SHP77 treated with DMSO at 0.1 percent for 48 hours (cell line): ENCODE measurements around the gene RTBDN.

ENCODE experiments used
- DNase-seq: peaks from one replicate; lab custom pipeline; 2025; lab: John Stamatoyannopoulos, UW

Gene RTBDN

DNA sequence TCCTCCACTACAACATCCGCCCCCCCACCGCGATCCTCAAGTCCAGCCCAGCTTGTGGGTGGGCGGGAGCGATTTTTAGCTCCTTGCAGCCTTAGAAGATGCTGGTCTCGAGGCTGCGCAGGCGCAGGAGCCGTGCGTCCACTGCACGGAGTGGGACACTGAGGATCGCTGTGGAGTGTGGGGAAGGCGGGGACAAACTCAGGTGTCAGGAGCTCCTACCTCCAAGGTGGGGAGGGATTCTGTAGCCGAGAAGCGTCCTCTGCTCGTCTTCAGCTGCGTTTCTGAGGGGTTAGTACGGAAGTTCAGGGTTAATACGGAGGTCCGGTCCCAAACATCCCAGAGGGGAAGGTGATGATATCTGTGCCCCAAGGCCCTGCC is at the start of gene RTBDN:
Gene RTBDN, minus strand, starts transcription at position 14 of the 378 bp plus-strand sequence. CDS start 4,600 bp downstream, outside the sequence.
- no peak for DNase-seq

GRCh38 chr19:12882589-12882988 is 48.2 kb upstream of the RTBDN start:
- DNase-seq, result no peak

DNA sequence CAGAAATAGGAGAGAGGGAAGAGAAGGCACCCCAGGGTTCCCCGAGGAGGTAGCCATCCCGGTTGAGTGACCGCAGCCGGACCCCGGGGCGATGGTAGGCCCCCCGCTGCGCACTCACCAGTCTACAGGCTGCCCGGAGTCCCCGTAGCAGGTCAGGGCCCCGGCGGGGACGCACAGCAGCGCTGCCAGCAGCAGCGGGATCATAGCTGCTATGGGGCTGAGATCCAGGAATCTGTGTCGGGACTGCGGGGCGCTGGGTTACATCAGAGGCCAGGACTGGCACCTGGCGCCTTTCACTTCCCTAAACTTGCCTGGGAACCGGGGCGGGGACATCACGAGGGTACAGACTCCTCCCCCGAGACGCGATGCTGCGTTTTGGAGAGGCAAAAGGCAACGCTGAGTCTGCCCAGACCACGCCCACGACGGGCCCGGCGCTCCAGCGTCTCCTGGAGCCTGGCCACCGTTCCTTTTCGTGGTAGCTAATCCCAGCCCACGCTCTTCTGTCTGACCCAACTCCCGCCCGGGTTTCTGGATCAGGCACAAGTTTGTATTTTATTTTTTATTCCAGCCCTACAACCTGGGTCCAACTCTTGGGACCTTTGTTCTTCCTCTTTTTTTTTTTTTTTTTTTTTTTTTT is 46.9 kb upstream of the RTBDN start, which contains the start of gene DNASE2:
Gene DNASE2, minus strand, starts transcription at position 278 of the 637 bp plus-strand sequence. Its CDS starts 74 bp downstream, at position 204.
- DNase-seq, result peak; percentile 83

DNA sequence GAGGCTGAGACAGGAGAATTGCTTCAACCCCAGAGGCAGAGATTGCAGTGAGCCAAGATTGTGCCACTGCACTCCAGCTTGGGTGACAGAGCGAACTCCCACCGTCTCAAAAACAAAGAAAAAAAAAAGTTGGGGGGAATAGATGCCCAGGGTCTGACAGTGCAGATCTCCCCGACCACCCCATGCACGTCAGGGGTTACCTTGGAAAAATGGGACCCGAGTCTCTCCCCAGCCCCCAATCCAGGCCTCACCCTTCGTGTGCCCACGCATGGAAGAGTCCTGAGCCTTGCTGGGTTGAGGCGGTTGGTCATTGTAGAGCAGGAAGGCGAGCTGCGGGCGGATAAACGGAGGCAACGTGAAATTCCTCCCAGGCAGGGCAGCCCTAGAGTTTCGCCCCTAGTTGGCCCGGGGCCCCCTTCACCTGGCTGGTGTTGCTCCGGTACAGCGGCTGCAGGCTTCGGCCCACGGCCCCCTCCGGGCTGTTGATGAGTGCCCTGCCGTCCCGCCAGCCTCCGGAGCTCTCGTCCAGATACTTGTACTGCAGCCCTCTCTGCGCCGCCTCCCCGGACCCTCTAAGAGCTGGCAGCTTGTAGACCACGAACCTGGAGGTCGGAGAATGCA is 46.3 kb upstream of the RTBDN start:
- DNase-seq, result no peak

DNA sequence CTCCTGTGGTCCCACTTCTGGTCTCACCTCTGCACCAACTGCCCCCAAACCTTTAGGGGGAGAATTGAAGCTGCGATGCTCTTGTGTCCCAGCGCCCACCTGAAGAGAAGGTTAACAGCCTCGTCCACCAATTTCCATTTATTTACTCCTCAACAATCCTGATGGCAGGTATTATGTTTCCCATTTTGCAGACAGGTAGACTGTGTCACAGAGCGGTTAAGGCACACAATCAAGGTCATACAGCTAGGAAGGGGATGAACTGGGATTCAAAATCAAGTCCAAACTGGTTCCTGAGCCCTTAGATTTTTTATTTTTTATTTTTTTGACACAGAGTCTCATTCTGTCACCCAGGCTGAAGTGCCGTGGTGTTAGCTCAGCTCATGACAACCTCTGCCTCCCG is 40.7 kb upstream of the RTBDN start:
- DNase-seq, result no peak

DNA sequence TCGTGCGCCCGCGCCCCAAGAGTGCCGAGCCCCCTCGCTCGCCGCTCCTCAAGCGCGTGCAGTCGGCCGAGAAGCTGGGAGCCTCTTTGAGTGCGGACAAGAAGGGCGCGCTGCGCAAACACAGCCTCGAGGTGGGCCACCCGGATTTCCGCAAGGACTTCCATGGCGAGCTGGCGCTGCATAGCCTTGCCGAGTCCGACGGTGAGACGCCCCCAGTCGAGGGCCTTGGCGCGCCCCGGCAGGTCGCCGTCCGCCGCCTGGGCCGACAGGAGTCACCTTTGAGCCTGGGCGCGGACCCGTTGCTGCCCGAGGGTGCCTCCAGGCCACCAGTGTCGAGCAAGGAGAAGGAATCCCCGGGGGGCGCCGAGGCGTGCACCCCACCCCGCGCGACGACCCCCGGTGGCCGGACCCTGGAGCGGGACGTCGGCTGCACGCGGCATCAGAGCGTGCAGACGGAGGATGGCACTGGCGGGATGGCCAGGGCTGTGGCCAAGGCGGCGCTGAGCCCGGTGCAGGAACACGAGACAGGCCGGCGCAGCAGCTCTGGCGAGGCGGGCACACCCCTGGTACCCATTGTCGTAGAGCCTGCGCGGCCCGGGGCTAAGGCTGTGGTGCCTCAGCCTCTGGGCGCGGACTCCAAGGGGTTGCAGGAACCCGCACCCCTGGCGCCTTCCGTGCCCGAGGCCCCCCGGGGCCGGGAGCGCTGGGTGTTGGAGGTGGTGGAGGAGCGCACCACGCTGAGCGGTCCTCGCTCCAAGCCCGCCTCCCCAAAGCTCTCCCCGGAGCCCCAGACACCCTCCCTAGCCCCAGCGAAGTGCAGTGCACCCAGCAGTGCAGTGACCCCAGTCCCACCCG is 39.7 kb upstream of the RTBDN start:
- no peak for DNase-seq

DNA sequence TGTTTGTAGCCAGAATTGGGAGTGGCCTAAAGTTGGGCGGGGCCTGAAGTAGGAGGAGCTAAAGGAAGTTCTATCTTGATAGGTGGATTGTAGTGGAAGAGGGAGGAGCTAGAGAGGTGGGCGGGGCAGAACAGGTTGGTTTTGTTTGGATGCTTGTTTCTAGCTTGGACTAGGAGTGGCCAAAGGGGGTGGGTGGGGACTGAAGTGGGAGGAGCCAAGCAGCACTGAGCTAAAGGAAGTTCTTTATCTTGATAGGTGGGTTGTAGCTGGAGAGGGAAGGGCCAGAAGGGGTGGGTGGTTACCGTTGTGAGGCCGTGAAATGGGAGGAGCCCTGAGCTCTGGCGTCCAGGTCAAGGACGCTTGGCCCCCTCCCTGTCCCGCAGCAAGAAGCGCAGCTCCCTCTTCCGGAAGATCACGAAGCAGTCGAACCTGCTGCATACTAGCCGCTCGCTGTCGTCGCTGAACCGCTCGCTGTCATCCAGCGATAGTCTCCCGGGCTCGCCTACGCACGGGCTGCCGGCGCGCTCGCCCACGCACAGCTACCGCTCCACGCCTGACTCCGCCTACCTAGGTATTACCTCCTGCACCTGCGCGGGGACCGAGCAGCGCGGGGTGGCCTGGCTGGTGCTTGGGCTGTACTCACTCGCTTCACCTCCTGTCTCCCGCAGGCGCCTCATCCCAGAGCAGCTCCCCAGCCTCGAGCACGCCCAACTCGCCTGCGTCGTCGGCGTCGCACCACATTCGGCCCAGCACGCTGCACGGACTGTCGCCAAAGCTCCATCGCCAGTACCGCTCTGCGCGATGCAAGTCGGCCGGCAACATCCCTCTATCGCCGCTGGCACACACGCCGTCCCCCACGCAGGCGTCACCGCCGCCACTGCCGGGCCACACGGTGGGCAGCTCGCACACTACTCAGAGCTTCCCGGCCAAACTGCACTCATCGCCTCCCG is 38.8 kb upstream of the RTBDN start:
- peak; percentile 19 for DNase-seq

- no peak for DNase-seq
Observed at GRCh38 chr19:12872255-12872654, 37.9 kb upstream of the RTBDN start.

DNA sequence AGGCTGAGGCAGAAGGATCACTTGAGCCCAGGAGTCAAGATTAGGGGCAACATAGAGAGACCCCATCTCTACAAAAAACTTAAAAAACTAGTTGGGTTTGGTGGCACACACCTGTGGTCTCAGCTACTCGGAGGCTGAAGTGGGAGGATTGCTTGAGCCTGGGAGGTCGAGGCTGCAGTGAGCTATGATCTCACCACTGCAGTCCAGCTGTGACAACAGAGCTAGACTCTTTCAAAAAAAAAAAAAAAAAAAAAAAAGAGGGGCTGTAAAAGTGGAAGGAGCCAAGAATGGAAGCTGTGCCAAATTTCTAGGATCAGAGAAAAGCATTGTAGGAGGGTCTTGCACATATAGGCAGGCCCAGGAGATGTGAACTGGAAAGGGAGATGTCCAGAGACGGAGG is 37.3 kb upstream of the RTBDN start:
- DNase-seq, result no peak

DNA sequence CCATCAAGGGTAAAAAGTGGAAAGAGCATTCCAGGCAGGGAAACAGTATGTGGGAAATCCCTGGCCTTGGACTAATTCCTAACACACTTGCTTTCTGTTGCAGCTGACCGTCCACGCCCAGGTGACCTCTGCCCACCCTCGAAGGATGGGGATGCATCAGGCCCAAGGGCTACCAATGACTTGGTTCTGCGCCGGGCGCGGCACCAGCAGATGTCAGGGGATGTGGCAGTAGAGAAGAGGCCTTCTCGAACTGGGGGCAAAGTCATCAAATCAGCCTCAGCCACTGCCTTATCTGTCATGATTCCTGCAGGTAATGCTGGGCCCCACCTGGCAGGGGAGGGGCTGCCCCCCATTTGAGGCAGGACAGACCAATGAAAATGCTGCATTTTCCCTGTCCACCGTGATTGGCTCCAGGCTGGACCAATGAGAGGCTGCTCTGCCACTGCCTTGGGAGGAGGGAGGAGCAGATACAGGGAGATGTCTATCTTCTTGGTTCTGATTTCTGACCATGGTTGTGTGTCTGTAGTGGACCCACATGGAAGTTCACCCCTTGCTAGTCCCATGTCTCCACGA is 34.2 kb upstream of the RTBDN start:
- no peak for DNase-seq

DNA sequence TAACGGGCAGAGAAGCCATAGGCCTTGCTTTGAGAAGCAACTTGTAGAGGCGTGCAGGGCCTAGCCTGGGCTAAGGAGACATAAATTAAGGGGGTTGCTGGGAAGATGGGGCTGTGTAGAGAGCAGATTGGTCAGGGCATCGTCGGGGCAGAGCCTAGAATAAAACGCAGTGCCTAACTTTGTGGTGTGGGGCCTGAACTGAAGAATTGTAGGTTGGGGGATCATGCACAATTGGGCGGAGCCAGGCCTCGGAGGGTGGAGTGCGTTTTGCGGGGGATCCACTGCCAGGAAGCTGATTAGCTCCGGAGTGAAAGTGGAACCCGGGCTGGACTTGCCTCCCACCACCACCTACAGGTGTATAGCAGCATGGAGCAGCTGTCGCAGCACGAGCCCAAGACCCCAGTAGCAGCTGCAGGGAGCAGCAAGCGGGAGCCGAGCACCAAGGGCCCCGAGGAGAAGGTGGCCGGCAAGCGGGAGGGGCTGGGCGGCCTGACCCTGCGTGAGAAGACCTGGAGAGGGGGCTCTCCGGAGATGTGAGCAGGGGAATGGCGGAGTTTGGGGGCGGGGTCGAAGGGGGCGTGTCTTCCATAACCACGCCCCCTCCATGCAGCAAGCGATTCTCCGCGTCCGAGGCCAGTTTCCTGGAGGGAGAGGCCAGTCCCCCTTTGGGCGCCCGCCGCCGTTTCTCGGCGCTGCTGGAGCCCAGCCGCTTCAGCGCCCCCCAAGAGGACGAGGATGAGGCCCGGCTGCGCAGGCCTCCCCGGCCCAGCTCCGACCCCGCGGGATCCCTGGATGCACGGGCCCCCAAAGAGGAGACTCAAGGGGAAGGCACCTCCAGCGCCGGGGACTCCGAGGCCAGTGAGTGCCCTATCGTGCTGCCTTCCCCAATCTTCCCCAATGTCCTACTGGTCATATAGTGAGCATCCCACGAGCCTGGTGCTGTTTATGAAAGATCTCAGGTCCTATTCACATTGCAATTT is 33.0 kb upstream of the RTBDN start:
- no peak for DNase-seq

DNA sequence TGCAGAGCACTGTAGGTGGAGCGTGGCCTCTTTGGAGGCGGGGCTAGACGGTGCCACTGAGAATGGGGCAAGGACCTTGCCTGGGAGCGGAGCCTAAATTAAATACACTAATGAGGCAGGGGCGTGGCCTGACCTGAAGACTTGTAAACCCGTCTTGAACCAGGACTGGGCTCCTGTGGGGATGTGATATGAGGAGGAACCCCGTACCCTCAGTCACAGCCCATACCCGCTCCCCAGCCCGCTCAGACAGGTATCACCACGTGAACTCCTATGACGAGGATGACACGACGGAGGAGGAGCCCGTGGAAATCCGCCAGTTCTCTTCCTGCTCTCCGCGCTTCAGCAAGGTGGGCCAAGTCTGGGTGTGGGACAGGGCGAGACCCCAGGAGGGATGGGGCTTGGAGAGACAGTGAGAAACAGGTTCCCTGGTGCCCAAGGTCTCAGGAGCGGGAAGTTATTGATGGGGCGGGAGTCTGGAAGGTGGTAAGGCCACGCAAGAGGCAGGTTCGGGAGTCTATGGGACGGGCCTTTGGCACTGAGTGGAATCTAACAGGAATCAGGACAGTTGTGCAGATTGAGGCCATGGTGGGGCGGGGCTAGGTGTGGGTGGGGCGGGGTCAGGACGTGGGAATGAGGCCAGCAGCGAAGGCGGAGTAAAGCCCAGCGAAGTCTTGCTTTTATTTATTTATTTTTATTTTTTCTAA is 32.2 kb upstream of the RTBDN start:
- DNase-seq, result no peak

DNA sequence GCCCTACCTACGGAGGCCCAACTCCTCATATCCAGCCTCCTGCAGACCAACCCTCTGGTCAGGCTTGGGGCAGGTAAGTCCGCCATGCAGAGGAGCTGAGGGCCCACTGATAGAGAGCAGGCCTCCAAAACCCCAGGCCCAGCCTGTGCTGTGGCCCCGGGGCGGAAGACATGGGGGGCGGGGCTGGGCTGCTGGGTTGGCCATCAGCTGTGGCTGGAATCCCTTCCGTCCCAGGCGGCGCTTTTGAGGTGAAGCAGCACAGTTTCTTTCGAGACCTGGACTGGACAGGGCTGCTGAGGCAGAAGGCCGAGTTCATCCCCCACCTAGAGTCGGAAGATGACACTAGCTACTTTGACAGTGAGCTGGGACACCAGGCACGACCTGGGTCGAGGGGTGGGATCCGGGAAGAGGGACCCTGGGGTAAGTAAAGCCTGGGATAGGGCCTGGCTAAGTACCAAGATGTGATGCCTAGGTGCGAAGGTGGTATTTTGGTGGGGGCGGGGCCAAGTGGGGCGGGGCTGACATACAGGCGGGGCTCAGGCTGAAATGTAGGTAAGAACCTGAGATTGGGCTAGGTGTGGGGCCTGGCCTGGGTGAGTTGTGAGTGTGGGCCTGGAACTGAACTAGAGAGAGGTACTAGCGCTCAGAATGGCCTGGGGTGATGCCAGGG is 31.5 kb upstream of the RTBDN start:
- no peak for DNase-seq

DNA sequence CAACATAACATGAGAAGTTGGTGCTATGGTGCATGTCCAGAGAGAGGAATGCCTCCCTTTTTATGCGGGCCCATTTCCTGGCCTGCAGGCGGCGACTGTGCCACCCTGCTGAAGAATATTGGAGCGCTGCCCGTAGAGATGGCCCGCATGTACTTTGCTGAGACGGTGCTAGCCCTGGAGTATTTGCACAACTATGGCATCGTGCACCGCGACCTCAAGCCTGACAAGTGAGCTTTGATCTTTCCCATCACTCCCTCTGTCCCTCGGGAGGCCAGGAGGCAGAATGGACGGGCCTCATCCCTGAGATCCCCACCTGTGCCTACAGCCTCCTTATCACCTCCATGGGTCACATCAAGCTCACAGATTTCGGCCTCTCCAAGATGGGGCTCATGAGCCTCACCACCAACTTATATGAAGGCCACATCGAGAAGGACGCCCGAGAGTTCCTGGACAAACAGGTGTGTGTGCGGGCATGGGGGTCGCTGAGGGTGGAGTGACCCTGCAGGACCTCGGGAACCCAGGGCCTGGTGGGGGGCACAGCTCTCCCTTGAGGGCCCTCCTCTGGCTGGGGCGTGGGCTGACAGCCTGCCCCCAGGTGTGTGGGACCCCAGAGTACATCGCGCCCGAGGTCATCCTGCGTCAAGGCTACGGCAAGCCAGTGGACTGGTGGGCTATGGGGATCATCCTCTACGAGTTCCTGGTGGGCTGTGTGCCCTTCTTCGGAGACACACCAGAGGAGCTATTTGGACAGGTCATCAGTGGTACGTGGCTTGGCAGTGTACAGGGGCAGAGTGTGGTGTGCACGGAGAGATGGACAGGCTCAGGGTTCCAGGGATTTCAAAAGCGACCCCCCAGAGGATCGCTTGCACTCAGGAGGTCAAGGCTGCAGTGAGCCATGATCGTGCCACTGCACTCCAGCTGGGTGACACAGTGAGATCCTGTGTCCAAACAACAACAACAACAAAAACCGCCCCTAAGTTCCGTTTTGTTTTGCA is 30.6 kb upstream of the RTBDN start:
- DNase-seq, result no peak

DNA sequence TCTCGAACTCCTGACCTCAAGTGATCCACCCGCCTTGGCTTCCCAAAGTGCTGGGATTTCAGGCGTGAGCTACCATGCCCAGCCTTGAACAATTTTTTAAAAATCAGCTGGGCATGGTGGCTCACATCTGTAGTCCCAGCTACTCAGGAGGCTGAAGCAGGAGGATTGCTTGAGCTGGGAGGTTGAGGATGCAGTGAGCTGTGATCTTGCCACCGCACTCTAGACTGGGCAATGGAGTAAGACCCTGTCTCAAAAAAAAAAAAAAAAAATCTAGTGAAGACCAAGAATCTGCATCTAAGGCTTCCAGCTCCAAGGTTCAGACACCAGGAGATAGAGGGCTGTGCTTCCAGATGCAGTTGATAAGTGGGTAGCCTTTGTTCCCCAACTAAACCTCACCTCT is 29.8 kb upstream of the RTBDN start:
- no peak for DNase-seq

GRCh38 chr19:12859546-12859945 is 25.2 kb upstream of the RTBDN start:
- DNase-seq, result no peak

- DNase-seq, result no peak
Observed at GRCh38 chr19:12858041-12858928, 23.9 kb upstream of the RTBDN start.
